GM12878 (cell line): Measurements from ENCODE around the gene ZIC1. TPM values are rescaled to one million over a fixed set of nuclear protein-coding genes. Genes with fewer than 3 reads are reported as not detected.

Experiments
- ATAC-seq: fragments of 200-7000 bp; cut with Tn5 transposase; 3 replicates; pipeline ENCODE4 v1.9.1; 2020; ENCODE audit warnings: mild to moderate bottlenecking, moderate library complexity
- BruUV-seq: library from RNA; stranded (reverse); fragments of 400-500 nt; replicated peaks from 2 replicates; lab custom pipeline; 2021; lab: Mats Ljungman, UMichigan
- CTCF ChIA-PET: fragments of 300-600 bp; sonication (Branson Sonifier 250); formaldehyde crosslinking; extraction: SDS; loops from one replicate; lab custom pipeline; 2021; ENCODE audit warnings: inconsistent platforms; lab: Yijun Ruan, JAX
- POLR2A ChIA-PET: fragments of 350-600 bp; formaldehyde crosslinking; extraction: SDS; loops from one replicate; lab custom pipeline; 2021; ENCODE audit warnings: inconsistent platforms; lab: Charles Lee
- RAD21 ChIA-PET: fragments of 300-600 bp; sonication (Branson Sonifier 250); formaldehyde crosslinking; loops from one replicate; lab custom pipeline; 2023; ENCODE audit warnings: antibody characterized with exemption; ENCODE audit not compliant: unreplicated experiment; lab: Charles Lee
- SMC1A ChIA-PET: fragments of 300-600 bp; sonication (Branson Sonifier 250); formaldehyde crosslinking; loops from one replicate; lab custom pipeline; 2023; ENCODE audit not compliant: unreplicated experiment, uncharacterized antibody; lab: Charles Lee
- DNase-seq: peaks from one replicate; pipeline ENCODE4 v3.0.0-alpha.2; 2011; ENCODE audit warnings: low read depth, low spot score
- FAIRE-seq: peaks from 3 replicates; lab custom pipeline; 2011; peaks lifted over from hg19 to GRCh38; lab: Jason Lieb, UNC
- H2AFZ ChIP-seq: 2 replicates; pipeline ENCODE4 v1.6.0; 2011; ENCODE audit warnings: low read depth, low read length, control low read depth; ENCODE audit not compliant: control insufficient read depth
- H3K27ac ChIP-seq: 2 replicates; pipeline ENCODE4 v1.5.1; 2011; ENCODE audit warnings: control low read depth; ENCODE audit not compliant: control insufficient read depth, insufficient read depth
- H3K27me3 ChIP-seq, 2 experiments: replicated peaks in 1 of 2; 2 replicates each; pipeline versions ENCODE4 v1.6.0 to v1.6.1; 2011; ENCODE audit warnings: low read length in 1 of 2; ENCODE audit not compliant: control insufficient read depth in 2 of 2, insufficient read depth in 2 of 2
- H3K36me3 ChIP-seq, 2 experiments: 2 replicates each; pipeline ENCODE4 v1.5.1; 2011; ENCODE audit warnings: low read length in 1 of 2; ENCODE audit not compliant: control insufficient read depth in 2 of 2, insufficient read depth in 2 of 2
- H3K4me1 ChIP-seq: 2 replicates; pipeline ENCODE4 v1.6.1; 2011; ENCODE audit warnings: mild to moderate bottlenecking, low read length, moderate library complexity, mixed read lengths; ENCODE audit not compliant: control insufficient read depth, insufficient read depth
- H3K4me2 ChIP-seq: 2 replicates; pipeline ENCODE4 v1.6.0; 2011; ENCODE audit warnings: control low read depth; ENCODE audit not compliant: control insufficient read depth, insufficient read depth
- H3K4me3 ChIP-seq: fragments of 200-600 bp; sonication (generic); 2 replicates; pipeline ENCODE4 v1.5.1; 2016
- H3K79me2 ChIP-seq: 2 replicates; pipeline ENCODE4 v1.6.0; 2011; ENCODE audit warnings: low read length; ENCODE audit not compliant: control insufficient read depth, insufficient read depth
- H3K9ac ChIP-seq: 2 replicates; pipeline ENCODE4 v1.8.0; 2011; ENCODE audit warnings: low read length, control low read depth, mixed read lengths; ENCODE audit not compliant: control insufficient read depth, insufficient read depth
- H3K9me3 ChIP-seq: replicated peaks from 3 replicates; pipeline ENCODE4 v1.5.1; 2011; ENCODE audit warnings: mild to moderate bottlenecking, low read length; ENCODE audit not compliant: control insufficient read depth, insufficient read depth
- H4K20me1 ChIP-seq: 2 replicates; pipeline ENCODE4 v1.6.0; 2011; ENCODE audit not compliant: control insufficient read depth, insufficient read depth
- BMI1 ChIP-seq: fragments of 450-650 bp; IDR thresholded peaks from 2 replicates; pipeline ENCODE4 v1.6.1; 2016; ENCODE audit warnings: mild to moderate bottlenecking, moderate library complexity, borderline replicate concordance
- FOXM1 ChIP-seq: IDR thresholded peaks from 2 replicates; pipeline ENCODE4 v1.6.1; 2012; ENCODE audit warnings: low read depth, mild to moderate bottlenecking, inconsistent platforms, low read length, moderate library complexity
- GATAD2B ChIP-seq: fragments of 450-650 bp; conservative IDR thresholded peaks from 2 replicates; pipeline ENCODE4 v1.6.1; 2017; ENCODE audit warnings: low read depth, mild to moderate bottlenecking, moderate library complexity
- HDAC2 ChIP-seq: fragments of 200-600 bp; sonication (generic); IDR thresholded peaks from 2 replicates; pipeline ENCODE4 v1.6.1; 2017
- KDM1A ChIP-seq: fragments of 200-600 bp; sonication (generic); IDR thresholded peaks from 2 replicates; pipeline ENCODE4 v1.6.1; 2016; ENCODE audit warnings: borderline replicate concordance
- NFYB ChIP-seq: IDR thresholded peaks from 2 replicates; pipeline ENCODE4 v1.6.1; 2011; ENCODE audit warnings: low read depth, mild to moderate bottlenecking, low read length, improper control_type of control experiment, moderate library complexity; ENCODE audit not compliant: insufficient read depth
- TBL1XR1 ChIP-seq: IDR thresholded peaks from 2 replicates; pipeline ENCODE4 v1.6.1; 2012; ENCODE audit warnings: low read depth, low read length, improper control_type of control experiment
- WGBS: methylation state at CpG from one replicate; pipeline ENCODE4 v1.1.6; 2016; ENCODE audit warnings: low lambda C conversion rate; ENCODE audit not compliant: insufficient replicate concordance, insufficient coverage; ENCODE audit errors: missing lambda C conversion rate; 5-methylcytosine and 5-hydroxymethylcytosine counted together
- in situ Hi-C: fragments of 300-500 bp; cut with MboI; formaldehyde crosslinking; loops from 9 replicates; pipeline ENCODE4 v1.14.3; 2018; ENCODE audit warnings: mixed read lengths
- intact Hi-C: fragments of 100-400 bp; cut with micrococcal nuclease; formaldehyde crosslinking; loops from one replicate; pipeline ENCODE4 v1.14.2; 2022; ENCODE audit not compliant: unreplicated experiment
- polyA plus RNA-seq, 11 experiments: library from polyadenylated mRNA; depleted of rRNA in 4 of 11; unstranded in 6 of 11; stranded (reverse) in 5 of 11; fragments of >200 nt; fragmentation: Nextera tagmentation in 4 of 11; fragmentation: Illumina TruSeq in 1 of 11; extraction: Ambion mirVana in 4 of 11; extraction: Trizol in 1 of 11; gene quantifications; 1 replicate in 1 of 11; 2 replicates in 10 of 11; pipeline versions ENCODE4 v1.2.1 to v1.2.3, GENCODE V29; 2011 to 2016; ENCODE audit warnings: inconsistent platforms in 2 of 11, missing spikeins in 2 of 11, low read depth in 1 of 11
- total RNA-seq, 4 experiments: library from RNA; depleted of rRNA in 3 of 4; stranded (reverse); fragments of >200 nt in 3 of 4; fragmentation: Illumina TruSeq in 1 of 4; extraction: Trizol in 1 of 4; gene quantifications; 2 replicates each; pipeline versions ENCODE4 v1.2.1 to v1.2.3, GENCODE V29; 2013 to 2021
- TF ChIP-seq, protein P1 (sequence below): IDR thresholded peaks from 2 replicates; pipeline ENCODE4 v1.6.1; 2011; ENCODE audit warnings: mild to moderate bottlenecking, low read depth, low read length, moderate library complexity; ENCODE audit not compliant: insufficient replicate concordance
- TF ChIP-seq, protein P2 (sequence below): IDR thresholded peaks from 2 replicates; pipeline ENCODE4 v1.6.1; 2012; ENCODE audit warnings: low read depth, low read length, improper control_type of control experiment
- TF ChIP-seq, protein P3 (sequence below), 3 experiments: IDR thresholded peaks in 2 of 3; conservative IDR thresholded peaks in 1 of 3; 2 replicates each; pipeline ENCODE4 v1.5.1; 2011; ENCODE audit warnings: low read depth in 3 of 3, low read length in 3 of 3, mild to moderate bottlenecking in 3 of 3, control low read depth in 2 of 3, moderate library complexity in 2 of 3, inconsistent platforms in 1 of 3, mixed read lengths in 1 of 3; ENCODE audit not compliant: control insufficient read depth in 2 of 3, insufficient read depth in 1 of 3; ENCODE audit errors: extremely low read depth in 1 of 3

The ZIC1 gene
- total and polyA plus RNA-seq, 10 of the 15 experiments (the other 5 are each of a cell fraction or from before 2014, with no cell fraction given): not detected

DNA sequence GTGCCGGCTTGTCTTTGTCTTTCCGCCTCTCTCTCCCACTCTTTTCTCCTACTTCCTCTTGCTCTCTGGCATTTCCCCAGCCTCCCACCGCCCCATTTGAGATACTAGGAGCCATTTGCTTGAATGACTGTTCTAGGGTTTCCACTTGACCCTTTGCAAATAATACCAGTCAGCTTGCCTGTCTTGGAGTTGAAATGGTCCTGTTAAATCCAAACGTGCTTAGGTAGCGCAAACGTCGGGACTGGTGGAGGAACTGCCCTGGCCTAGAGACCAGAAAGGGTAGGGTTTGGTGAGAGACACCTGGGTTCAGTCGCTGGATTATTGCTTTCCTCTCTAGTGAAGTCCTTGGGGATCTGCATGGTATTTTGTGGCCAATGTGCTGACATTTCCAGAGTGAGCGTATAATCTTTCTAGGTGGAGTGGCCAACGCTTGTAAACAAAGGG is 10.6 kb downstream of the ZIC1 start (continued):
- TF ChIP-seq BMI1 (no peak), FOXM1 (no peak)

DNA sequence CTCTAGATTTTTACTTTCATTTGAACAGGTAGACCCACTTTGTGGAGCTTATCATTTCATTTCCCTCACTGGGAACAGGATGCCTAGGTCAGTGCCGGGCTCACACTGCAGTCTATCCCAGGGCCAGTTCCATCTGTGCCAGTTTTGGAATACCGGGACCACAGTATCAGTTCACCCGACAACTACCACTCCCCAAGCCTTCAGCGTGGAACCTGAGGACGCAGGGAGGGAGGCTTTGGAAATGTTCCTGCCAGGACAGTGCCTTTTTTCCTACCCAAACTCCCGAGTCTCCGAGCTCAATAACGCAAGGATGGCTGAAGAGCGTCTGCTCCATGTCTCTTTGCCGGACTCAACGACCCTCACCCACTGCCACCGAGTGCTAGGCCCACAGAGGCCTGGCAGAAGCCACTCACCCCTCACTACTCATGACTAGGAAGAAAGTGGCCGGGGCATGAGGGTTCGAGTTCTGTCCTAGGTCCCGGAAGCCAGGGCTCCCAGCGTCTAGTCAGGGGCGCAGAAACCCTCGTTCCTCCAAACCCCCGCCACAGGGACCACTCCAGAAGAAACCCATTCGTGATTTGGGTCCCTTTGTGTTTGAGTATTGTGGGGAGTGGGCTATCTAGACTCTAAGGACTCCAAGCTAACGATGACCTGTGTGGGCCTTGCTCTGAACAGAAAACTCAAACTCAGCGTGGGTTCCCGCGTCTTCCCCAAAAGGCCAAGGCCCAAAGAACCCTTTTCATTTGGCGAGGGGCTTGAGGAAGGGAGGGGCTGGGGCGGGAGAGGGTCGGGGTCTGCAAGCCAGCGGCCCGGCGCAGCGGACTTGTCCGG is 11.4 kb downstream of the ZIC1 start:
- ChIA-PET POLR2A (no interaction called here), RAD21 (no interaction called here), CTCF (interaction anchor here (0.5 kb wide), 1 partner anchor 766 kb away, joined by 3 read pairs; no protein-coding TSS in a partner anchor), SMC1A (no interaction called here)
- Histone ChIP-seq H3K4me1 (no peaks in the 10 kb centered on the region), H2AFZ (no peak overlapping the region), H3K36me3 (no peaks in the 10 kb centered on the region), H3K4me3 (no peak overlapping the region), H3K4me2 (no peak overlapping the region), H3K9ac (no peak overlapping the region), H3K27ac (no peak overlapping the region), H4K20me1 (no peaks in the 10 kb centered on the region), H3K9me3 (peaks cover 1% of the 10 kb centered on the region; the same call in 1 of the 3 replicates), H3K79me2 (no peaks in the 10 kb centered on the region), H3K27me3 (peaks cover 9 to 18% of the 10 kb centered on the region in 2 experiments)
- ATAC-seq: no peak
- intact Hi-C loops: no loop called here
- FAIRE-seq: no peak
- DNase-seq: no peak
- in situ Hi-C loops: no loop called here
- BruUV-seq: no TSS peak
- TF ChIP-seq, protein P1, sequence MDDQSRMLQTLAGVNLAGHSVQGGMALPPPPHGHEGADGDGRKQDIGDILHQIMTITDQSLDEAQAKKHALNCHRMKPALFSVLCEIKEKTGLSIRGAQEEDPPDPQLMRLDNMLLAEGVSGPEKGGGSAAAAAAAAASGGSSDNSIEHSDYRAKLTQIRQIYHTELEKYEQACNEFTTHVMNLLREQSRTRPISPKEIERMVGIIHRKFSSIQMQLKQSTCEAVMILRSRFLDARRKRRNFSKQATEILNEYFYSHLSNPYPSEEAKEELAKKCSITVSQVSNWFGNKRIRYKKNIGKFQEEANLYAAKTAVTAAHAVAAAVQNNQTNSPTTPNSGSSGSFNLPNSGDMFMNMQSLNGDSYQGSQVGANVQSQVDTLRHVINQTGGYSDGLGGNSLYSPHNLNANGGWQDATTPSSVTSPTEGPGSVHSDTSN: no peak
- TF ChIP-seq, protein P2, sequence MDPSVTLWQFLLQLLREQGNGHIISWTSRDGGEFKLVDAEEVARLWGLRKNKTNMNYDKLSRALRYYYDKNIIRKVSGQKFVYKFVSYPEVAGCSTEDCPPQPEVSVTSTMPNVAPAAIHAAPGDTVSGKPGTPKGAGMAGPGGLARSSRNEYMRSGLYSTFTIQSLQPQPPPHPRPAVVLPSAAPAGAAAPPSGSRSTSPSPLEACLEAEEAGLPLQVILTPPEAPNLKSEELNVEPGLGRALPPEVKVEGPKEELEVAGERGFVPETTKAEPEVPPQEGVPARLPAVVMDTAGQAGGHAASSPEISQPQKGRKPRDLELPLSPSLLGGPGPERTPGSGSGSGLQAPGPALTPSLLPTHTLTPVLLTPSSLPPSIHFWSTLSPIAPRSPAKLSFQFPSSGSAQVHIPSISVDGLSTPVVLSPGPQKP: no peak
- TF ChIP-seq KDM1A (no peak), GATAD2B (no peak), TBL1XR1 (no peak), HDAC2 (no peak), BMI1 (no peak), NFYB (no peak)
- TF ChIP-seq, protein P3, sequence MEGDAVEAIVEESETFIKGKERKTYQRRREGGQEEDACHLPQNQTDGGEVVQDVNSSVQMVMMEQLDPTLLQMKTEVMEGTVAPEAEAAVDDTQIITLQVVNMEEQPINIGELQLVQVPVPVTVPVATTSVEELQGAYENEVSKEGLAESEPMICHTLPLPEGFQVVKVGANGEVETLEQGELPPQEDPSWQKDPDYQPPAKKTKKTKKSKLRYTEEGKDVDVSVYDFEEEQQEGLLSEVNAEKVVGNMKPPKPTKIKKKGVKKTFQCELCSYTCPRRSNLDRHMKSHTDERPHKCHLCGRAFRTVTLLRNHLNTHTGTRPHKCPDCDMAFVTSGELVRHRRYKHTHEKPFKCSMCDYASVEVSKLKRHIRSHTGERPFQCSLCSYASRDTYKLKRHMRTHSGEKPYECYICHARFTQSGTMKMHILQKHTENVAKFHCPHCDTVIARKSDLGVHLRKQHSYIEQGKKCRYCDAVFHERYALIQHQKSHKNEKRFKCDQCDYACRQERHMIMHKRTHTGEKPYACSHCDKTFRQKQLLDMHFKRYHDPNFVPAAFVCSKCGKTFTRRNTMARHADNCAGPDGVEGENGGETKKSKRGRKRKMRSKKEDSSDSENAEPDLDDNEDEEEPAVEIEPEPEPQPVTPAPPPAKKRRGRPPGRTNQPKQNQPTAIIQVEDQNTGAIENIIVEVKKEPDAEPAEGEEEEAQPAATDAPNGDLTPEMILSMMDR (IDR thresholded peaks at IDR 0.05 in 2 of 3, conservative IDR thresholded peaks at IDR 0.05 in 1 of 3; ENCODE audit: control insufficient read depth in 2 of 3, extremely low read depth in 1 of 3, insufficient read depth in 1 of 3, low read depth in 3 of 3, low read length in 3 of 3): no peak
- WGBS: 29% methylated on average over 28 of the region's 32 CpGs
